H1 (cell line): ENCODE data around the gene REC8. TPM values are rescaled to one million over a fixed set of nuclear protein-coding genes. Genes with fewer than 3 reads are reported as not detected.

ENCODE experiments used
- CTCF ChIA-PET: fragments of 300-600 bp; sonication (Branson Sonifier 250); formaldehyde crosslinking; loops from one replicate; lab custom pipeline; 2021; ENCODE audit not compliant: partially characterized antibody; lab: Charles Lee
- POLR2A ChIA-PET: fragments of 300-600 bp; sonication (Branson Sonifier 250); formaldehyde crosslinking; loops from one replicate; lab custom pipeline; 2021; ENCODE audit warnings: inconsistent platforms; ENCODE audit not compliant: partially characterized antibody; lab: Charles Lee
- DNase-seq, 2 experiments: peaks; one replicate each; pipeline versions ENCODE4 v3.0.0 to v3.0.0-alpha.2; 2010 to 2022; ENCODE audit warnings: low spot score in 2 of 2, low read depth in 1 of 2, mixed read lengths in 1 of 2
- FAIRE-seq: peaks from 2 replicates; lab custom pipeline; 2011; peaks lifted over from hg19 to GRCh38; lab: Jason Lieb, UNC
- H2AFZ ChIP-seq: 2 replicates; pipeline ENCODE4 v1.8.1; 2012; ENCODE audit warnings: low read length, inconsistent platforms
- H2AK5ac ChIP-seq: 2 replicates; pipeline ENCODE4 v1.6.1; 2013; ENCODE audit warnings: low read depth, low read length
- H2BK120ac ChIP-seq: replicated peaks from 2 replicates; pipeline ENCODE3; 2013; ENCODE audit warnings: low read depth, low read length, inconsistent platforms
- H2BK12ac ChIP-seq: 2 replicates; pipeline ENCODE4 v1.6.1; 2013; ENCODE audit warnings: low read depth, low read length
- H2BK15ac ChIP-seq: 2 replicates; pipeline ENCODE4 v1.6.1; 2013; ENCODE audit warnings: low read length
- H2BK20ac ChIP-seq: 2 replicates; pipeline ENCODE4 v1.6.1; 2013; ENCODE audit warnings: low read length
- H2BK5ac ChIP-seq: 2 replicates; pipeline ENCODE4 v1.6.1; 2013; ENCODE audit warnings: low read depth, low read length
- H3K14ac ChIP-seq: 2 replicates; pipeline ENCODE4 v1.6.1; 2013; ENCODE audit warnings: inconsistent platforms; ENCODE audit not compliant: insufficient read length
- H3K18ac ChIP-seq: 2 replicates; pipeline ENCODE4 v1.6.1; 2013; ENCODE audit warnings: low read length; ENCODE audit errors: extremely low read depth
- H3K23ac ChIP-seq: 2 replicates; pipeline ENCODE4 v1.6.1; 2013; ENCODE audit warnings: inconsistent platforms; ENCODE audit not compliant: insufficient read length
- H3K23me2 ChIP-seq: 2 replicates; pipeline ENCODE4 v1.6.1; 2013; ENCODE audit warnings: low read depth, low read length
- H3K27ac ChIP-seq: 2 replicates; pipeline ENCODE4 v1.6.1; 2011; ENCODE audit warnings: low read depth, low read length, inconsistent platforms
- H3K27me3 ChIP-seq, 4 experiments: replicated peaks in 1 of 4; 1 replicate in 1 of 4; 2 replicates in 3 of 4; pipeline versions ENCODE4 v1.6.1 to v1.8.1; 2011 to 2013; ENCODE audit warnings: low read length in 3 of 4, mild to moderate bottlenecking in 3 of 4, inconsistent platforms in 2 of 4, mixed read lengths in 2 of 4, moderate library complexity in 1 of 4; ENCODE audit not compliant: control insufficient read depth in 3 of 4, insufficient read depth in 3 of 4; ENCODE audit errors: extremely low read depth in 1 of 4
- H3K36me3 ChIP-seq, 4 experiments: 2 replicates each; pipeline versions ENCODE4 v1.6.1 to v1.8.1; 2011 to 2013; ENCODE audit warnings: mild to moderate bottlenecking in 4 of 4, low read length in 3 of 4, moderate library complexity in 2 of 4, control low read depth in 1 of 4, inconsistent platforms in 1 of 4; ENCODE audit not compliant: insufficient read depth in 4 of 4, control insufficient read depth in 2 of 4
- H3K4ac ChIP-seq: replicated peaks from 2 replicates; pipeline ENCODE3; 2013; ENCODE audit warnings: low read length, low read depth, mixed read lengths, inconsistent platforms; ENCODE audit not compliant: insufficient read length
- H3K4me1 ChIP-seq, 4 experiments: replicated peaks in 1 of 4; 1 replicate in 1 of 4; 2 replicates in 3 of 4; pipeline versions ENCODE4 v1.6.1 to v1.8.1; 2011 to 2013; ENCODE audit warnings: low read length in 3 of 4, inconsistent platforms in 2 of 4, mixed read lengths in 1 of 4; ENCODE audit not compliant: insufficient read depth in 4 of 4, control insufficient read depth in 3 of 4
- H3K4me2 ChIP-seq, 2 experiments: 2 replicates each; pipeline versions ENCODE4 v1.6.1 to v1.8.1; 2011 to 2013; ENCODE audit warnings: low read depth in 2 of 2, low read length in 2 of 2, control low read depth in 1 of 2, inconsistent platforms in 1 of 2, mild to moderate bottlenecking in 1 of 2; ENCODE audit not compliant: insufficient read depth in 1 of 2
- H3K4me3 ChIP-seq, 4 experiments: fragments of 200-600, 300-600 bp in 1 of 4; sonication (generic), shearing (Covaris generic), sonication (Bioruptor Twin) in 1 of 4; 2 replicates each; pipeline versions ENCODE4 v1.5.1 to v1.8.1; 2011 to 2016; ENCODE audit warnings: low read length in 4 of 4, low read depth in 3 of 4, control low read depth in 2 of 4, inconsistent platforms in 2 of 4, mild to moderate bottlenecking in 2 of 4, mixed read lengths in 1 of 4, moderate library complexity in 1 of 4; ENCODE audit not compliant: insufficient read depth in 2 of 4; ENCODE audit errors: extremely low read depth in 1 of 4
- H3K56ac ChIP-seq: replicated peaks from 2 replicates; pipeline ENCODE3; 2013; ENCODE audit warnings: low read depth, mild to moderate bottlenecking, mixed read lengths, low read length, inconsistent platforms; ENCODE audit not compliant: insufficient read length
- H3K79me1 ChIP-seq: 2 replicates; pipeline ENCODE4 v1.6.1; 2013; ENCODE audit warnings: low read depth, low read length, control low read depth
- H3K79me2 ChIP-seq, 2 experiments: 2 replicates each; pipeline versions ENCODE4 v1.6.1 to v1.8.1; 2012 to 2013; ENCODE audit warnings: low read length in 2 of 2, mild to moderate bottlenecking in 2 of 2, inconsistent platforms in 1 of 2; ENCODE audit not compliant: insufficient read depth in 2 of 2, control insufficient read depth in 1 of 2
- H3K9ac ChIP-seq, 4 experiments: replicated peaks in 1 of 4; 1 replicate in 1 of 4; 2 replicates in 3 of 4; pipeline versions ENCODE4 v1.6.1 to v1.8.1; 2011 to 2013; ENCODE audit warnings: low read depth in 3 of 4, low read length in 3 of 4, control low read depth in 2 of 4, mild to moderate bottlenecking in 2 of 4, moderate library complexity in 2 of 4, inconsistent platforms in 1 of 4; ENCODE audit errors: extremely low read depth in 1 of 4
- H3K9me3 ChIP-seq, 2 experiments: 2 replicates each; pipeline versions ENCODE4 v1.6.1 to v1.8.1; 2012 to 2013; ENCODE audit warnings: mild to moderate bottlenecking in 2 of 2, moderate library complexity in 2 of 2, control low read depth in 1 of 2, inconsistent platforms in 1 of 2, low read depth in 1 of 2, low read length in 1 of 2, mixed read lengths in 1 of 2; ENCODE audit not compliant: insufficient read depth in 2 of 2
- H4K20me1 ChIP-seq, 2 experiments: replicated peaks in 1 of 2; 2 replicates each; pipeline versions ENCODE3 to v1.8.1; 2011 to 2013; ENCODE audit warnings: inconsistent platforms in 2 of 2, low read length in 2 of 2, mild to moderate bottlenecking in 1 of 2; ENCODE audit not compliant: insufficient read depth in 2 of 2, control insufficient read depth in 1 of 2
- H4K5ac ChIP-seq: 2 replicates; pipeline ENCODE4 v1.6.1; 2013; ENCODE audit warnings: low read length, low read depth, mixed read lengths, inconsistent platforms; ENCODE audit not compliant: insufficient read length
- H4K8ac ChIP-seq: 2 replicates; pipeline ENCODE4 v1.8.0; 2013; ENCODE audit warnings: mild to moderate bottlenecking, moderate library complexity, low read length, inconsistent platforms; ENCODE audit not compliant: insufficient read depth; ENCODE audit errors: extremely low read depth
- H4K91ac ChIP-seq: replicated peaks from 2 replicates; pipeline ENCODE3; 2013; ENCODE audit warnings: low read length, mixed read lengths, inconsistent platforms; ENCODE audit not compliant: insufficient read length
- ASH2L ChIP-seq: fragments of 200-600, 300-600 bp; sonication (generic); IDR thresholded peaks from one replicate; pipeline ENCODE4 v1.7.1; 2017; ENCODE audit warnings: low read length
- CHD1 ChIP-seq: IDR thresholded peaks from 2 replicates; pipeline ENCODE4 v1.6.1; 2012; ENCODE audit warnings: low read depth, low read length, improper control_type of control experiment
- CTBP2 ChIP-seq: IDR thresholded peaks from 2 replicates; pipeline ENCODE4 v1.7.0; 2011; ENCODE audit warnings: borderline replicate concordance, mild to moderate bottlenecking, moderate library complexity, mixed read lengths, low read length; ENCODE audit not compliant: insufficient read depth, insufficient read length
- EGR1 ChIP-seq: IDR thresholded peaks from 2 replicates; pipeline ENCODE4 v1.6.1; 2011; ENCODE audit warnings: low read depth, low read length, borderline replicate concordance
- KDM4A ChIP-seq: IDR thresholded peaks from one replicate; pipeline ENCODE4 v1.7.1; 2012; ENCODE audit warnings: low read depth, mild to moderate bottlenecking, moderate library complexity, low read length, inconsistent platforms; ENCODE audit not compliant: severe bottlenecking
- PHF8 ChIP-seq: fragments of 200-600 bp; sonication (generic); conservative IDR thresholded peaks from 2 replicates; pipeline ENCODE4 v1.7.1; 2012; ENCODE audit warnings: low read depth, mild to moderate bottlenecking, inconsistent platforms, low read length, moderate library complexity
- TEAD4 ChIP-seq: IDR thresholded peaks from 2 replicates; pipeline ENCODE4 v1.6.1; 2012; ENCODE audit warnings: low read depth, low read length, inconsistent platforms, mixed read lengths
- WGBS, 2 experiments: shearing (Covaris generic) in 1 of 2; methylation state at CpG; one replicate each; pipeline versions ENCODE4 v1.1.6 to v1.1.7; 2013 to 2015; ENCODE audit warnings: low lambda C conversion rate in 2 of 2, mixed read lengths in 2 of 2, inconsistent platforms in 1 of 2, low coverage in 1 of 2, missing lambda C conversion rate in 1 of 2; ENCODE audit not compliant: insufficient replicate concordance in 2 of 2, insufficient coverage in 1 of 2, insufficient read length in 1 of 2; ENCODE audit errors: extremely low coverage in 1 of 2, missing lambda C conversion rate in 1 of 2; 5-methylcytosine and 5-hydroxymethylcytosine counted together
- polyA plus RNA-seq, 7 experiments: library from polyadenylated mRNA; depleted of rRNA in 3 of 7; stranded (reverse) in 5 of 7; unstranded in 2 of 7; fragments of >200 nt in 5 of 7; fragments of 200-250 nt in 2 of 7; gene quantifications; 1 replicate in 5 of 7; 2 replicates in 1 of 7; 4 replicates in 1 of 7; pipeline versions ENCODE4 v1.2.1 to v1.2.3, GENCODE V29; 2011 to 2013; ENCODE audit warnings: missing spikeins in 2 of 7, mixed read lengths in 2 of 7
- total RNA-seq: library from RNA; stranded (reverse); fragmentation: NEBNext Ultra II Directional; extraction: Animal tissue kit (Norgen Biotek cat#: 25700); gene quantifications from 2 replicates; pipeline ENCODE4 v1.2.1, GENCODE V29; 2021

The REC8 gene
- total and polyA plus RNA-seq, 2 of the 8 experiments (the other 6 are each of a cell fraction or from before 2014, with no cell fraction given) = 9.8 to 28.5 TPM

- FAIRE-seq = no peak
- POLR2A ChIA-PET = interaction anchor here (0.7 to 9.6 kb wide), 15 partner anchors 8 to 151 kb away, joined by 3 to 86 read pairs (median 5); partner anchors contain the start of genes DCAF11, DHRS1, IPO4 and IRF9
- no peak overlapping the region for H2BK120ac ChIP-seq
- H3K27ac ChIP-seq = 0 out of 2 replicates have a peak overlapping the region, but pooled peaks have one; percentile 45
- no peak overlapping the region for H3K4ac ChIP-seq
- H2BK12ac ChIP-seq = no peak overlapping the region
- H3K36me3 ChIP-seq = peaks cover 14 to 40% (median 30%) of the 10 kb centered on the region in 4 experiments
- H3K4me3 ChIP-seq = peak overlapping the region; percentile 92 to 98 (median 96)
- H3K56ac ChIP-seq = no peak overlapping the region
- H3K9ac ChIP-seq = peak overlapping the region; percentile 66 to 73 (median 69); a peak in 6 of 7 replicates
- no peak overlapping the region for H4K5ac ChIP-seq
- no peaks in the 10 kb centered on the region for H3K27me3 ChIP-seq
- DNase-seq = no peak
- H3K23me2 ChIP-seq = peaks cover 10% of the 10 kb centered on the region
- H3K4me2 ChIP-seq = peak overlapping the region; percentile 83 to 96
- H3K23ac ChIP-seq = no peak overlapping the region
- H3K79me1 ChIP-seq = peaks cover 11% of the 10 kb centered on the region; the same call in 1 of the 2 replicates
- WGBS, 2 experiments = 19% methylated on average over 29 of the region's 29 CpGs; no CpG with 5 or more reads in 1 of the 2 experiments
- peaks cover 0 to 28% of the 10 kb centered on the region in 2 experiments; a peak in 3 of 4 replicates for H3K79me2 ChIP-seq
- peaks cover 0 to 19% of the 10 kb centered on the region in 2 experiments for H4K20me1 ChIP-seq
- no peak overlapping the region for H2AK5ac ChIP-seq
- H4K8ac ChIP-seq = no peak overlapping the region; the same call in 1 of the 2 replicates
- H2AFZ ChIP-seq = no peak overlapping the region
- H2BK15ac ChIP-seq = no peak overlapping the region
- peaks cover 0 to 10% (median 7%) of the 10 kb centered on the region in 4 experiments; a peak in 5 of 7 replicates for H3K4me1 ChIP-seq
- CTCF ChIA-PET = interaction anchor here (0.8 to 3.7 kb wide), 9 partner anchors 9 to 90 kb away, joined by 3 to 24 read pairs (median 5); partner anchors contain the start of genes DCAF11, IRF9, NRL and PSME1
- TF ChIP-seq CTBP2 (no peak), PHF8 (0 out of 2 replicates have a peak, but pooled peaks have one; percentile 11), EGR1 (no peak), TEAD4 (no peak), KDM4A (no peak), ASH2L (peak; percentile 9), CHD1 (no peak)
- TF ChIP-seq, all 59 proteins: peak for 2
- Histone ChIP-seq H3K14ac (no peak overlapping the region), H2BK20ac (no peak overlapping the region), H3K18ac (no peak overlapping the region), H3K9me3 (no peaks in the 10 kb centered on the region), H2BK5ac (peak overlapping the region; percentile 44; the same call in 1 of the 2 replicates), H4K91ac (peak overlapping the region; percentile 34)
These were observed 24.0 kb upstream of the REC8 start for GRCh38 chr14:24147761-24148428.
